Fibroblast of lung (primary cell): ENCODE results near the gene FAM107B. TPM values are rescaled to one million over a fixed set of nuclear protein-coding genes. Genes with fewer than 3 reads are reported as not detected.

Experiments
- DNase-seq, 2 donors: peaks; one replicate each; pipeline versions ENCODE4 v3.0.0 to v3.0.0-alpha.2; 2010; ENCODE audit warnings: low read depth in 2 of 2
- H2AFZ ChIP-seq: 2 replicates; pipeline ENCODE4 v1.5.1; 2012; ENCODE audit warnings: low read length, control low read depth, inconsistent platforms
- H3K27ac ChIP-seq: 2 replicates; pipeline ENCODE4 v1.5.1; 2011; ENCODE audit warnings: low read length, control low read depth; ENCODE audit not compliant: insufficient read depth
- H3K27me3 ChIP-seq: 2 replicates; pipeline ENCODE4 v1.5.1; 2011; ENCODE audit warnings: mild to moderate bottlenecking, low read length; ENCODE audit not compliant: control insufficient read depth, insufficient read depth
- H3K36me3 ChIP-seq: 2 replicates; pipeline ENCODE4 v1.5.1; 2011; ENCODE audit warnings: low read length; ENCODE audit not compliant: control insufficient read depth, insufficient read depth
- H3K4me1 ChIP-seq: 2 replicates; pipeline ENCODE4 v1.5.1; 2011; ENCODE audit warnings: low read length; ENCODE audit not compliant: control insufficient read depth, insufficient read depth; ENCODE audit errors: extremely low read depth
- H3K4me2 ChIP-seq: 2 replicates; pipeline ENCODE4 v1.5.1; 2011; ENCODE audit warnings: low read length, control low read depth; ENCODE audit not compliant: insufficient read depth; ENCODE audit errors: extremely low read depth
- H3K4me3 ChIP-seq, 4 experiments: fragments of 200-600 bp in 1 of 4; sonication (generic) in 1 of 4; replicated peaks in 1 of 4; 2 replicates each; pipeline ENCODE4 v1.5.1; 2011 to 2016; ENCODE audit warnings: low read length in 4 of 4, low read depth in 3 of 4, mild to moderate bottlenecking in 3 of 4, control low read depth in 2 of 4, inconsistent platforms in 1 of 4, mixed read lengths in 1 of 4; ENCODE audit not compliant: insufficient read depth in 1 of 4; ENCODE audit errors: control extremely low read depth in 1 of 4
- H3K79me2 ChIP-seq: 2 replicates; pipeline ENCODE4 v1.5.1; 2012; ENCODE audit warnings: mild to moderate bottlenecking, low read length, inconsistent platforms; ENCODE audit not compliant: control insufficient read depth, insufficient read depth
- H3K9ac ChIP-seq: 2 replicates; pipeline ENCODE4 v1.5.1; 2011; ENCODE audit warnings: mild to moderate bottlenecking, low read length, control low read depth; ENCODE audit not compliant: insufficient read depth
- H3K9me3 ChIP-seq: 2 replicates; pipeline ENCODE4 v1.5.1; 2012; ENCODE audit warnings: low read depth, low read length; ENCODE audit not compliant: control insufficient read depth, insufficient read depth
- H4K20me1 ChIP-seq: 2 replicates; pipeline ENCODE4 v1.5.1; 2011; ENCODE audit warnings: low read length; ENCODE audit not compliant: control insufficient read depth, insufficient read depth; ENCODE audit errors: extremely low read depth
- EZH2 ChIP-seq: IDR thresholded peaks from 2 replicates; pipeline ENCODE4 v1.5.1; 2012; ENCODE audit warnings: low read length, control low read depth, mild to moderate bottlenecking; ENCODE audit errors: missing control alignments
- polyA plus RNA-seq, 2 donors: library from polyadenylated mRNA; depleted of rRNA in 1 of 2; stranded (reverse) in 1 of 2; unstranded in 1 of 2; fragments of >200 nt; gene quantifications; 2 replicates each; pipeline ENCODE4 v1.2.1, GENCODE V29; 2011 to 2012; ENCODE audit warnings: missing spikeins in 1 of 2
- total RNA-seq: library from RNA; depleted of rRNA; stranded (reverse); fragments of >200 nt; gene quantifications from 2 replicates; pipeline ENCODE4 v1.2.1, GENCODE V29; 2014
- TF ChIP-seq, protein P1 (sequence below), 2 donors: IDR thresholded peaks in 1 of 2; conservative IDR thresholded peaks in 1 of 2; 1 replicate in 1 of 2; 2 replicates in 1 of 2; pipeline ENCODE4 v1.5.1; 2011 to 2012; ENCODE audit warnings: low read length in 2 of 2, control low read depth in 1 of 2, inconsistent platforms in 1 of 2, low read depth in 1 of 2, mild to moderate bottlenecking in 1 of 2

Gene FAM107B
- total and polyA plus RNA-seq, 2 donors (not counting 1 experiment from before 2014, with no cell fraction given): 29.0 to 36.0 TPM

DNA sequence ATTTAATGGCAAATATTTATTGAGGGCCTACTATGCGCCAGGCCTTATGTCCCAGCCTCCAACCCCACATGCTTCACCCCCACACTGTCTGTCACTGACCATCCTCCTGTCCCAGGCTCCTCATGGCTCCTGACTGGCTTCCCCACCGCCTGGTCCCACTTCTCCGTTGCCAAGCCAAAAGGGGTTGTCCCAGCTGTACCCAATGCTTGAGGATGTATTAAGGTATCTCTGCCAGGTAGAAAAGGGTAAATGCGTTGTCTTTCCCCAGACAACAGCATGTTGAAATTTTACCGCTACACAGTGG lies 275.1 kb downstream of the FAM107B start:
- Histone ChIP-seq H3K27ac (no peak overlapping the region), H3K4me2 (no peak overlapping the region), H3K9me3 (no peaks in the 10 kb centered on the region), H3K9ac (no peak overlapping the region), H4K20me1 (no peaks in the 10 kb centered on the region), H3K36me3 (no peaks in the 10 kb centered on the region), H3K27me3 (no peaks in the 10 kb centered on the region), H2AFZ (no peak overlapping the region), H3K4me1 (no peaks in the 10 kb centered on the region), H3K79me2 (no peaks in the 10 kb centered on the region), H3K4me3 (no peak overlapping the region)
- DNase-seq: no peak
- TF ChIP-seq, protein P1, sequence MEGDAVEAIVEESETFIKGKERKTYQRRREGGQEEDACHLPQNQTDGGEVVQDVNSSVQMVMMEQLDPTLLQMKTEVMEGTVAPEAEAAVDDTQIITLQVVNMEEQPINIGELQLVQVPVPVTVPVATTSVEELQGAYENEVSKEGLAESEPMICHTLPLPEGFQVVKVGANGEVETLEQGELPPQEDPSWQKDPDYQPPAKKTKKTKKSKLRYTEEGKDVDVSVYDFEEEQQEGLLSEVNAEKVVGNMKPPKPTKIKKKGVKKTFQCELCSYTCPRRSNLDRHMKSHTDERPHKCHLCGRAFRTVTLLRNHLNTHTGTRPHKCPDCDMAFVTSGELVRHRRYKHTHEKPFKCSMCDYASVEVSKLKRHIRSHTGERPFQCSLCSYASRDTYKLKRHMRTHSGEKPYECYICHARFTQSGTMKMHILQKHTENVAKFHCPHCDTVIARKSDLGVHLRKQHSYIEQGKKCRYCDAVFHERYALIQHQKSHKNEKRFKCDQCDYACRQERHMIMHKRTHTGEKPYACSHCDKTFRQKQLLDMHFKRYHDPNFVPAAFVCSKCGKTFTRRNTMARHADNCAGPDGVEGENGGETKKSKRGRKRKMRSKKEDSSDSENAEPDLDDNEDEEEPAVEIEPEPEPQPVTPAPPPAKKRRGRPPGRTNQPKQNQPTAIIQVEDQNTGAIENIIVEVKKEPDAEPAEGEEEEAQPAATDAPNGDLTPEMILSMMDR (conservative IDR thresholded peaks at IDR 0.05 in 1 of 2, IDR thresholded peaks at IDR 0.05 in 1 of 2; ENCODE audit: low read depth in 1 of 2, low read length in 2 of 2): no peak
- no peak for TF ChIP-seq EZH2

GRCh38 chr10:14498326-14498725 lies 276.4 kb downstream of the FAM107B start:
- no peaks in the 10 kb centered on the region for H3K36me3 ChIP-seq
- H3K9me3 ChIP-seq: no peaks in the 10 kb centered on the region
- H3K79me2 ChIP-seq: no peaks in the 10 kb centered on the region
- no peak overlapping the region for H3K9ac ChIP-seq
- H3K4me2 ChIP-seq: no peak overlapping the region
- H3K4me1 ChIP-seq: no peaks in the 10 kb centered on the region
- DNase-seq: no peak
- H3K4me3 ChIP-seq: no peak overlapping the region
- no peaks in the 10 kb centered on the region for H3K27me3 ChIP-seq
- H2AFZ ChIP-seq: no peak overlapping the region
- no peak overlapping the region for H3K27ac ChIP-seq
- H4K20me1 ChIP-seq: no peaks in the 10 kb centered on the region
- no peak for TF ChIP-seq EZH2
- TF ChIP-seq, protein P1 (conservative IDR thresholded peaks at IDR 0.05 in 1 of 2, IDR thresholded peaks at IDR 0.05 in 1 of 2; ENCODE audit: low read depth in 1 of 2, low read length in 2 of 2): no peak

DNA sequence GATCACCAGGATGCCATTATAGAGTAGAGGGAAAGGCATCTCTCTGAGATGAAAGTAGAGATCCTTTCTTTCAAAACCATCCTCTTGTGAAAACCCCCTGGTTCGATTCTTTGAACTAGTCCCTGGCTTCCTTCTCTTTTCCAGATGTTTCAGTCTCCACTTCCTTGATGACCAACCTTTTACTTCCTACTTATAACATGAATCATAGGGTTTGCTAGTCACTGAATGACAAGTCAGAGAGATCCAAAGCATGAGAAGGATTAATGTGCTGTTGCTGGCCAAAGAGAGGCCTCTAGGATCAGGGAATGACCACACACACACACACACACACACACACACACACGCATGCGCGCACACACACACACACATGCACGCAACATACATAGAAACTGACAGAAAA lies 282.9 kb downstream of the FAM107B start:
- no peak for DNase-seq
- no peak for TF ChIP-seq EZH2
- TF ChIP-seq, protein P1 (conservative IDR thresholded peaks at IDR 0.05 in 1 of 2, IDR thresholded peaks at IDR 0.05 in 1 of 2; ENCODE audit: low read depth in 1 of 2, low read length in 2 of 2): no peak
- Histone ChIP-seq H3K27me3 (no peaks in the 10 kb centered on the region), H3K36me3 (no peaks in the 10 kb centered on the region), H3K27ac (no peak overlapping the region), H3K9ac (no peak overlapping the region), H3K4me2 (no peak overlapping the region), H2AFZ (no peak overlapping the region), H3K4me3 (no peak overlapping the region), H3K4me1 (no peaks in the 10 kb centered on the region), H3K9me3 (no peaks in the 10 kb centered on the region), H4K20me1 (no peaks in the 10 kb centered on the region), H3K79me2 (no peaks in the 10 kb centered on the region)
